HepG2 (cell line): ENCODE data around the gene DPM2. TPM values are rescaled to one million over a fixed set of nuclear protein-coding genes. Genes with fewer than 3 reads are reported as not detected.

ENCODE experiments used
- ATF7-NPFF ChIP-seq: sonication (generic); formaldehyde crosslinking; IDR thresholded peaks from 2 replicates; pipeline ENCODE4 v1.8.1; 2023; ENCODE audit warnings: mild to moderate bottlenecking, low read depth, missing genetic modification reagents, moderate library complexity
- DNMT3B ChIP-seq: conservative IDR thresholded peaks from 2 replicates; pipeline ENCODE4 v1.6.1; 2016; ENCODE audit warnings: missing biosample characterization, control low read depth
- DR1 ChIP-seq: sonication (generic); formaldehyde crosslinking; IDR thresholded peaks from 2 replicates; pipeline ENCODE4 v1.8.0; 2021; ENCODE audit warnings: mild to moderate bottlenecking, missing genetic modification reagents, inconsistent platforms
- ERF ChIP-seq: IDR thresholded peaks from 2 replicates; pipeline ENCODE4 v1.6.1; 2018; ENCODE audit warnings: missing biosample characterization, missing genetic modification reagents
- HHEX ChIP-seq: IDR thresholded peaks from 2 replicates; pipeline ENCODE4 v1.6.1; 2016; ENCODE audit warnings: control low read depth
- IKZF1 ChIP-seq: fragments of 450-650 bp; IDR thresholded peaks from 2 replicates; pipeline ENCODE4 v1.7.1; 2016
- KDM5B ChIP-seq: sonication (generic); formaldehyde crosslinking; IDR thresholded peaks from 2 replicates; pipeline ENCODE4 v1.4.0; 2020; ENCODE audit warnings: missing genetic modification reagents, mild to moderate bottlenecking, borderline replicate concordance
- MYC ChIP-seq: sonication (generic); formaldehyde crosslinking; IDR thresholded peaks from 2 replicates; pipeline ENCODE4 v1.9.0; 2021; ENCODE audit warnings: missing genetic modification reagents, borderline replicate concordance
- NBN ChIP-seq: fragments of 450-650 bp; conservative IDR thresholded peaks from 2 replicates; pipeline ENCODE4 v1.6.1; 2017
- SRSF9 ChIP-seq: fragments of 200-400 bp; formaldehyde crosslinking; IDR thresholded peaks from 2 replicates; pipeline ENCODE4 v1.6.1; 2018; ENCODE audit warnings: borderline replicate concordance, mild to moderate bottlenecking, low read depth, low read length; ENCODE audit not compliant: insufficient read depth, poor library complexity, severe bottlenecking
- SYNCRIP ChIP-seq: fragments of 200-400 bp; formaldehyde crosslinking; IDR thresholded peaks from 2 replicates; pipeline ENCODE4 v1.6.1; 2018; ENCODE audit warnings: mild to moderate bottlenecking, low read depth, low read length; ENCODE audit not compliant: insufficient read depth
- TCF7 ChIP-seq: sonication (generic); IDR thresholded peaks from 2 replicates; pipeline ENCODE4 v1.6.1; 2016; ENCODE audit warnings: antibody characterized with exemption, low read depth
- TGIF2 ChIP-seq: IDR thresholded peaks from 2 replicates; pipeline ENCODE4 v1.6.1; 2016; ENCODE audit warnings: control low read depth, missing compliant biosample characterization
- ZNF180 ChIP-seq: sonication (generic); formaldehyde crosslinking; IDR thresholded peaks from 2 replicates; pipeline ENCODE4 v1.4.0; 2020; ENCODE audit warnings: low read depth, missing genetic modification reagents, borderline replicate concordance
- ZNF296 ChIP-seq: sonication (generic); formaldehyde crosslinking; conservative IDR thresholded peaks from 2 replicates; pipeline ENCODE4 v1.5.0; 2020; ENCODE audit warnings: mild to moderate bottlenecking, missing genetic modification reagents
- ZNF337 ChIP-seq: sonication (generic); formaldehyde crosslinking; IDR thresholded peaks from 2 replicates; pipeline ENCODE4 v1.5.1; 2020; ENCODE audit warnings: missing genetic modification reagents, low read depth, mild to moderate bottlenecking, borderline replicate concordance
- ZNF558 ChIP-seq: sonication (generic); formaldehyde crosslinking; IDR thresholded peaks from 2 replicates; pipeline ENCODE4 v1.9.0; 2022; ENCODE audit warnings: mild to moderate bottlenecking, missing genetic modification reagents, borderline replicate concordance
- ZNF878 ChIP-seq: sonication (generic); formaldehyde crosslinking; IDR thresholded peaks from 2 replicates; pipeline ENCODE4 v1.8.1; 2023; ENCODE audit warnings: mild to moderate bottlenecking, missing genetic modification reagents, moderate library complexity
- polyA plus RNA-seq, 8 experiments: library from polyadenylated mRNA; depleted of rRNA in 3 of 8; stranded (reverse) in 7 of 8; unstranded in 1 of 8; fragments of >200 nt; fragmentation: Illumina TruSeq in 4 of 8; extraction: Trizol in 4 of 8; gene quantifications; 2 replicates each; pipeline versions ENCODE4 v1.2.1 to v1.2.3, GENCODE V29; 2011 to 2016; ENCODE audit warnings: low read depth in 4 of 8, missing spikeins in 1 of 8, mixed read lengths in 1 of 8; ENCODE audit not compliant: insufficient read depth in 1 of 8
- total RNA-seq, 5 experiments: library from RNA; depleted of rRNA; stranded (reverse); fragments of >200 nt; fragmentation: Illumina TruSeq; extraction: Trizol; gene quantifications; 2 replicates each; pipeline ENCODE4 v1.2.3, GENCODE V29; 2016; ENCODE audit warnings: low read depth in 1 of 5
- TF ChIP-seq, protein P1 (sequence below): sonication (generic); formaldehyde crosslinking; IDR thresholded peaks from 2 replicates; pipeline ENCODE4 v1.8.0; 2022; ENCODE audit warnings: low read depth, missing genetic modification reagents
- TF ChIP-seq, protein P2 (sequence below): sonication (generic); formaldehyde crosslinking; IDR thresholded peaks from 2 replicates; pipeline ENCODE4 v1.8.1; 2023; ENCODE audit warnings: missing genetic modification reagents, inconsistent platforms, borderline replicate concordance
- TF ChIP-seq, protein P3 (sequence below): sonication (generic); formaldehyde crosslinking; IDR thresholded peaks from 2 replicates; pipeline ENCODE4 v1.4.0; 2020; ENCODE audit warnings: missing genetic modification reagents
- TF ChIP-seq, protein P4 (sequence below), 2 experiments: sonication (generic) in 1 of 2; formaldehyde crosslinking in 1 of 2; IDR thresholded peaks; 2 replicates each; pipeline versions ENCODE4 v1.4.0 to v1.6.1; 2016 to 2020; ENCODE audit warnings: borderline replicate concordance in 1 of 2, low read depth in 1 of 2, mild to moderate bottlenecking in 1 of 2, missing genetic modification reagents in 1 of 2

DPM2 gene
- total and polyA plus RNA-seq, 2 of the 13 experiments (the other 11 are each of a cell fraction or from before 2014, with no cell fraction given), result 24.8 to 35.3 TPM

DNA sequence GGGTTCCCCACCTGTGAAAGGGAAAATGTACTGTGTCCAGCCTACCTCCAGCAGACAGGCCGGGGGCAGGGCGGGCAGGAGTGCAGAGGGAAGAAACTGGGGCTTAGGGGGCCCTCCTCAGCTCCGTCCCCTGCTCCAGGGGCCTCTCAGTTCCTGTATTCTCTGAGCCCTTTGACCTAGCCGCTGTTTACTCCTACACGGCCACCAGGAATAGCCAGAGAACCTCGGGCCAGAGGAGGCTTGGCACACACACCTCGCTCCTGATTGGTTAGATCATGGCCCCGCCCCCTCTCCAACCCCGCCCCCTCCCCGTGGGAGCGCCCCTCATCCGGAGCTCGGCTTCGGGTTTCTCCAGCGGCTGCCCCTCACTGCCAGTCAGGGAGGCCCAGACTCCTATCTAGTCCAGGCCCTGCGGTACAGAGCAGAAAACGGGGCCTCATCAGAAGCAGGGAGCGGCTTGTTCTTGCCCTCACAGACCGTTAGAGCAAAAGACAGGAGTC lies 40.4 kb downstream of the DPM2 start (continued):
- no peak for TF ChIP-seq ZNF180 (CRISPR knock-in tag)
- no peak for TF ChIP-seq ZNF558 (CRISPR knock-in tag)
- TF ChIP-seq MYC, result no peak
- TF ChIP-seq ERF, result no peak
- TF ChIP-seq NBN, result no peak
- TF ChIP-seq DNMT3B (CRISPR knock-in tag), result no peak
- TF ChIP-seq, protein P1, sequence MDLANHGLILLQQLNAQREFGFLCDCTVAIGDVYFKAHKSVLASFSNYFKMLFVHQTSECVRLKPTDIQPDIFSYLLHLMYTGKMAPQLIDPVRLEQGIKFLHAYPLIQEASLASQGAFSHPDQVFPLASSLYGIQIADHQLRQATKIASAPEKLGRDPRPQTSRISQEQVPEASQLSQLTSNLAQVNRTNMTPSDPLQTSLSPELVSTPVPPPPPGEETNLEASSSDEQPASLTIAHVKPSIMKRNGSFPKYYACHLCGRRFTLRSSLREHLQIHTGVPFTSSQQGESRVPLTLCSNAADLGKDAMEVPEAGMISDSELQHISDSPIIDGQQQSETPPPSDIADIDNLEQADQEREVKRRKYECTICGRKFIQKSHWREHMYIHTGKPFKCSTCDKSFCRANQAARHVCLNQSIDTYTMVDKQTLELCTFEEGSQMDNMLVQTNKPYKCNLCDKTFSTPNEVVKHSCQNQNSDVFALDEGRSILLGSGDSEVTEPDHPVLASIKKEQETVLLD (CRISPR knock-in tag), result no peak
- TF ChIP-seq TGIF2 (CRISPR knock-in tag), result peak; percentile 70; the same call in 1 of the 2 replicates
- no peak for TF ChIP-seq ZNF337 (CRISPR knock-in tag)
- TF ChIP-seq, protein P2, sequence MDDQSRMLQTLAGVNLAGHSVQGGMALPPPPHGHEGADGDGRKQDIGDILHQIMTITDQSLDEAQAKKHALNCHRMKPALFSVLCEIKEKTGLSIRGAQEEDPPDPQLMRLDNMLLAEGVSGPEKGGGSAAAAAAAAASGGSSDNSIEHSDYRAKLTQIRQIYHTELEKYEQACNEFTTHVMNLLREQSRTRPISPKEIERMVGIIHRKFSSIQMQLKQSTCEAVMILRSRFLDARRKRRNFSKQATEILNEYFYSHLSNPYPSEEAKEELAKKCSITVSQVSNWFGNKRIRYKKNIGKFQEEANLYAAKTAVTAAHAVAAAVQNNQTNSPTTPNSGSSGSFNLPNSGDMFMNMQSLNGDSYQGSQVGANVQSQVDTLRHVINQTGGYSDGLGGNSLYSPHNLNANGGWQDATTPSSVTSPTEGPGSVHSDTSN, result no peak
- TF ChIP-seq SRSF9, result no peak
- no peak for TF ChIP-seq ZNF296 (CRISPR knock-in tag)
- peak; percentile 74 for TF ChIP-seq TCF7
- TF ChIP-seq DR1 (CRISPR knock-in tag), result no peak
- TF ChIP-seq IKZF1, result no peak
- TF ChIP-seq, protein P3, sequence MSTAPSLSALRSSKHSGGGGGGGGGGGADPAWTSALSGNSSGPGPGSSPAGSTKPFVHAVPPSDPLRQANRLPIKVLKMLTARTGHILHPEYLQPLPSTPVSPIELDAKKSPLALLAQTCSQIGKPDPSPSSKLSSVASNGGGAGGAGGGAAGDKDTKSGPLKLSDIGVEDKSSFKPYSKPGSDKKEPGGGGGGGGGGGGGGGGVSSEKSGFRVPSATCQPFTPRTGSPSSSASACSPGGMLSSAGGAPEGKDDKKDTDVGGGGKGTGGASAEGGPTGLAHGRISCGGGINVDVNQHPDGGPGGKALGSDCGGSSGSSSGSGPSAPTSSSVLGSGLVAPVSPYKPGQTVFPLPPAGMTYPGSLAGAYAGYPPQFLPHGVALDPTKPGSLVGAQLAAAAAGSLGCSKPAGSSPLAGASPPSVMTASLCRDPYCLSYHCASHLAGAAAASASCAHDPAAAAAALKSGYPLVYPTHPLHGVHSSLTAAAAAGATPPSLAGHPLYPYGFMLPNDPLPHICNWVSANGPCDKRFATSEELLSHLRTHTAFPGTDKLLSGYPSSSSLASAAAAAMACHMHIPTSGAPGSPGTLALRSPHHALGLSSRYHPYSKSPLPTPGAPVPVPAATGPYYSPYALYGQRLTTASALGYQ, result no peak; the same call in 1 of the 2 replicates
- no peak for TF ChIP-seq SYNCRIP
- no peak for TF ChIP-seq KDM5B
- TF ChIP-seq, protein P4, sequence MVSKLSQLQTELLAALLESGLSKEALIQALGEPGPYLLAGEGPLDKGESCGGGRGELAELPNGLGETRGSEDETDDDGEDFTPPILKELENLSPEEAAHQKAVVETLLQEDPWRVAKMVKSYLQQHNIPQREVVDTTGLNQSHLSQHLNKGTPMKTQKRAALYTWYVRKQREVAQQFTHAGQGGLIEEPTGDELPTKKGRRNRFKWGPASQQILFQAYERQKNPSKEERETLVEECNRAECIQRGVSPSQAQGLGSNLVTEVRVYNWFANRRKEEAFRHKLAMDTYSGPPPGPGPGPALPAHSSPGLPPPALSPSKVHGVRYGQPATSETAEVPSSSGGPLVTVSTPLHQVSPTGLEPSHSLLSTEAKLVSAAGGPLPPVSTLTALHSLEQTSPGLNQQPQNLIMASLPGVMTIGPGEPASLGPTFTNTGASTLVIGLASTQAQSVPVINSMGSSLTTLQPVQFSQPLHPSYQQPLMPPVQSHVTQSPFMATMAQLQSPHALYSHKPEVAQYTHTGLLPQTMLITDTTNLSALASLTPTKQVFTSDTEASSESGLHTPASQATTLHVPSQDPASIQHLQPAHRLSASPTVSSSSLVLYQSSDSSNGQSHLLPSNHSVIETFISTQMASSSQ (IDR thresholded peaks at IDR 0.05; ENCODE audit: low read depth), result no peak
- TF ChIP-seq, protein P4 (CRISPR knock-in tag; IDR thresholded peaks at IDR 0.05; ENCODE audit: borderline replicate concordance), result 0 out of 2 replicates have a peak, but pooled peaks have one; percentile 19
- TF ChIP-seq ATF7-NPFF, result no peak
- no peak for TF ChIP-seq HHEX (CRISPR knock-in tag)
- TF ChIP-seq ZNF878, result no peak
